NCI-H146 treated with DMSO at 0.1 percent for 48 hours (cell line): ENCODE data around the gene PCDH8.
"Not testable (repeated sequence)": the region's sequence is repeated elsewhere in the genome, so short reads cannot be mapped to it uniquely, and the experiment has no call there.

ENCODE experiments used
- DNase-seq: peaks from one replicate; lab custom pipeline; 2025; ENCODE audit not compliant: unreplicated experiment; lab: John Stamatoyannopoulos, UW

Gene PCDH8

GRCh38 chr13:52827839-52828238, 20.6 kb downstream of the PCDH8 start:
- DNase-seq, result no peak

GRCh38 chr13:52817886-52818285, 30.6 kb downstream of the PCDH8 start:
- not testable (repeated sequence) for DNase-seq

- no peak for DNase-seq
Observed at GRCh38 chr13:52815330-52815729, 33.1 kb downstream of the PCDH8 start.

- no peak for DNase-seq
Observed at GRCh38 chr13:52812941-52813340, 35.5 kb downstream of the PCDH8 start.

GRCh38 chr13:52811841-52812240, 36.6 kb downstream of the PCDH8 start:
- DNase-seq, result peak; percentile 47

DNA sequence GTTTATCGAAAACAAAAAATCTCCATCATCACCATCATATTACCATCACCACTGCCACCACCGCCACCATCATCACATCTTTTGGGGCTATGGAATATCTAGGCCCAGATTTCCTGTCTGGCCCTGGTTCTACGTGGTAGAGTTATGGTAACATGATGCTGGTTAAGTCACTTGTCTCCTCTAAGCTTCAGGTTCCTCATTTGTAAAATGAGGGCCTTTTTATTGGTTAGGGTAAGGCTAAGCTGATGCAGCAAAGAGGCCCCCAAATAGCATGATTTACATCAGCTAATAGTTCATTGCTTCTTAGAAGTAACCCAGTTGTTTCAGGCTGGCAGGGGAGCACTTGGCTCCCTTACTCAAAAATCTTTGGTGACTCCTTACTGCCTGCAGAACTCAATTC, 37.9 kb downstream of the PCDH8 start:
- DNase-seq, result no peak

DNA sequence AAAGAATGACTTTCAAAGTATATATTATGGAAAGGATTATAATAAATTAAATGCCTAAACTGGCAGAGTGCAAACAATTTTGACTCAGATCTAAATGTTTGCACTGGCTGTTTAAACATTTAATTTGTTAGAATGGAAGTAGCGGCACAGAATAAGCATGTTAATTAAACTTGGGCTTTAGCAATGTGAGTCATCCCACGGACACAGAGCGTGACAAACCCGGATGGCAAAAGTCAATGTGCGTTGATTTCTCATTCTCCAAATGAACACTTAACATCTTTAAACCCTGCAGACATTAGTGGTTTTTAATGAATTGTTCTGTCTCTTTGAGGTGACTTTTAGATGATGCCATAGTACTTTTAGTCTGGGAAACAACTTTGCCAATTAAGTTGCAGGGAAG, 38.4 kb downstream of the PCDH8 start:
- no peak for DNase-seq

- peak; percentile 78 for DNase-seq
Observed at GRCh38 chr13:52809310-52809769, 39.1 kb downstream of the PCDH8 start.

DNA sequence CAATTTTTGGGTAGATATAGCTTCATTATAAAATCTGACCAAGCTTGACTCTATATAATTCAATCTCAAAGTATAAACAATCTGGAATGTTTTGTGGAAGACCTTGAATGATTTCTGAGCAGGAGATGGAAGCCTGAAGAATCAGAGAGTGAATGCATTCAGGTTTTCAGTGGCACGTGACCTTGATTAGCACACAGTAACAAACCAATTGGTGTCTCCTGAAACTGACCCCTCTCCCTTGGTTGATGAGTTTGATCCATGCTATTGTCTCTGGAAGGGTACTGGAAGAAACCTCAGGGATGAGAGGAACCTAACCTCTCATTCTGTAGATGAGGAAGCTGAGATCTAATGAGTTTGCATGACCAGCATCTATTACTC, 39.6 kb downstream of the PCDH8 start:
- peak; percentile 64 for DNase-seq

- no peak for DNase-seq
Observed at GRCh38 chr13:52806029-52806428, 42.4 kb downstream of the PCDH8 start.

DNA sequence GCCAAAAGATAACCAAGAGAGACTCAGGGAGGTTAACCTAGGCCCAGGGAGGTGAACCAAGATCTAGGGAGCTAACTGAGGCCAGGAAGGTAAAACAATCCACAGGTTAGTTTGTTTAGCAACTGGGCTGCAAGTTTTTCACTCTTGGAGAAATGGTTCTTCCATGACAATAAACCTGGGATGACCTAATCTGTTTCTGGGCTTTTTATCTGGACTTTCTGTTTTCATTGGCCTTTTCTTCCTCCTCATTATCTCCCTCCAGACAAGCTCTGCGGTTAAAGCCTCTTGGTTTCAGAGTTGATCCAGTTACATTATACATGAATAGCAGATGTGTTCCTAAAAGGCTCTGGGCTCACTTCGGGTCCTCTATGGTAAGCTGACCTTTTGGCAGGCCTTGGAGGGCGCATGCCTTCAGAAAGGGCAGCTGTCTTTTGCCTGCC, 44.2 kb downstream of the PCDH8 start:
- DNase-seq, result no peak

- no peak for DNase-seq
Observed at GRCh38 chr13:52800856-52801255, 47.6 kb downstream of the PCDH8 start.

- DNase-seq, result no peak
Observed at GRCh38 chr13:52798770-52799430, 49.5 kb downstream of the PCDH8 start.

GRCh38 chr13:52797176-52797575, 51.3 kb downstream of the PCDH8 start:
- DNase-seq, result peak; percentile 30

GRCh38 chr13:52794589-52794988, 53.9 kb downstream of the PCDH8 start:
- no peak for DNase-seq

DNA sequence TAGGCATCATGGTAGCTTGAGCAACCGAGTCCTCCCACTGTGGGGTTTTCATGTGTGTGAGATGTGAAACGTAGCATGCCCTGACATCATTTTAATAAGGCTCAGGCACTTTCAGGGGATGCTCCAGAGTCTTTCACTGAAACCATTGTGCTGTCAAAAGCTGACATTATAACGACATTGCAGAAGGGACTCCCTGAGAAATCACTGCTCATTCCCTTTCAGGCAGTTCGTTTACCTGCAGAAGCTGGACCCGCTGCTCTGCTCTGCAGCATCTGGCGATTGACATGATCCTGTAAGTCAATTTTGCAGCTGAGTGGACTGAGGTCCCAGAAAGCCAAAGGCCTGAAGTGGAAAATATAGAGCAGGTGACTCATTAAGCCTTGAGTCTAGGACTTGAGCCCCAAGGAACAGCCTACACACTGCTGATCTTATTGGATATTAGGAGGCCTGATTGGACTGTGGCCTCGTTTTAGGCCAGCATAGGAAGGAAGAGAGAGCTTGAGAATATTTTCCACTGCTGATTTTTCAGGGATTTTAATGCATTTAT, 54.9 kb downstream of the PCDH8 start:
- DNase-seq, result no peak
